Fibroblast of lung (primary cell): ENCODE measurements around the gene SLC6A1. TPM values are rescaled to one million over a fixed set of nuclear protein-coding genes. Genes with fewer than 3 reads are reported as not detected.

Source experiments
- DNase-seq, 2 donors: peaks; one replicate each; pipeline versions ENCODE4 v3.0.0 to v3.0.0-alpha.2; 2010; ENCODE audit warnings: low read depth in 2 of 2
- H2AFZ ChIP-seq: 2 replicates; pipeline ENCODE4 v1.5.1; 2012; ENCODE audit warnings: low read length, control low read depth, inconsistent platforms
- H3K27ac ChIP-seq: 2 replicates; pipeline ENCODE4 v1.5.1; 2011; ENCODE audit warnings: low read length, control low read depth; ENCODE audit not compliant: insufficient read depth
- H3K27me3 ChIP-seq: 2 replicates; pipeline ENCODE4 v1.5.1; 2011; ENCODE audit warnings: mild to moderate bottlenecking, low read length; ENCODE audit not compliant: control insufficient read depth, insufficient read depth
- H3K36me3 ChIP-seq: 2 replicates; pipeline ENCODE4 v1.5.1; 2011; ENCODE audit warnings: low read length; ENCODE audit not compliant: control insufficient read depth, insufficient read depth
- H3K4me1 ChIP-seq: 2 replicates; pipeline ENCODE4 v1.5.1; 2011; ENCODE audit warnings: low read length; ENCODE audit not compliant: control insufficient read depth, insufficient read depth; ENCODE audit errors: extremely low read depth
- H3K4me2 ChIP-seq: 2 replicates; pipeline ENCODE4 v1.5.1; 2011; ENCODE audit warnings: low read length, control low read depth; ENCODE audit not compliant: insufficient read depth; ENCODE audit errors: extremely low read depth
- H3K4me3 ChIP-seq, 4 experiments: fragments of 200-600 bp in 1 of 4; sonication (generic) in 1 of 4; replicated peaks in 1 of 4; 2 replicates each; pipeline ENCODE4 v1.5.1; 2011 to 2016; ENCODE audit warnings: low read length in 4 of 4, low read depth in 3 of 4, mild to moderate bottlenecking in 3 of 4, control low read depth in 2 of 4, inconsistent platforms in 1 of 4, mixed read lengths in 1 of 4; ENCODE audit not compliant: insufficient read depth in 1 of 4; ENCODE audit errors: control extremely low read depth in 1 of 4
- H3K79me2 ChIP-seq: 2 replicates; pipeline ENCODE4 v1.5.1; 2012; ENCODE audit warnings: mild to moderate bottlenecking, low read length, inconsistent platforms; ENCODE audit not compliant: control insufficient read depth, insufficient read depth
- H3K9ac ChIP-seq: 2 replicates; pipeline ENCODE4 v1.5.1; 2011; ENCODE audit warnings: mild to moderate bottlenecking, low read length, control low read depth; ENCODE audit not compliant: insufficient read depth
- H3K9me3 ChIP-seq: 2 replicates; pipeline ENCODE4 v1.5.1; 2012; ENCODE audit warnings: low read depth, low read length; ENCODE audit not compliant: control insufficient read depth, insufficient read depth
- H4K20me1 ChIP-seq: 2 replicates; pipeline ENCODE4 v1.5.1; 2011; ENCODE audit warnings: low read length; ENCODE audit not compliant: control insufficient read depth, insufficient read depth; ENCODE audit errors: extremely low read depth
- CTCF ChIP-seq, 2 donors: IDR thresholded peaks in 1 of 2; conservative IDR thresholded peaks in 1 of 2; 1 replicate in 1 of 2; 2 replicates in 1 of 2; pipeline ENCODE4 v1.5.1; 2011 to 2012; ENCODE audit warnings: low read length in 2 of 2, control low read depth in 1 of 2, inconsistent platforms in 1 of 2, low read depth in 1 of 2, mild to moderate bottlenecking in 1 of 2
- EZH2 ChIP-seq: IDR thresholded peaks from 2 replicates; pipeline ENCODE4 v1.5.1; 2012; ENCODE audit warnings: low read length, control low read depth, mild to moderate bottlenecking; ENCODE audit errors: missing control alignments
- polyA minus RNA-seq: library from RNA; depleted of rRNA, polyadenylated mRNA; stranded (reverse); fragments of >200 nt; gene quantifications from 2 replicates; pipeline ENCODE4 v1.2.3, GENCODE V29; 2011; ENCODE audit warnings: low replicate concordance
- polyA plus RNA-seq, 2 donors: library from polyadenylated mRNA; depleted of rRNA in 1 of 2; stranded (reverse) in 1 of 2; unstranded in 1 of 2; fragments of >200 nt; gene quantifications; 2 replicates each; pipeline ENCODE4 v1.2.1, GENCODE V29; 2011 to 2012; ENCODE audit warnings: missing spikeins in 1 of 2
- total RNA-seq: library from RNA; depleted of rRNA; stranded (reverse); fragments of >200 nt; gene quantifications from 2 replicates; pipeline ENCODE4 v1.2.1, GENCODE V29; 2014

The SLC6A1 gene
- total RNA-seq (not detected in 2 replicates), polyA plus RNA-seq (not detected in 2 replicates), polyA minus RNA-seq (not detected in 2 replicates)
- polyA plus RNA-seq (2012): not detected in 2 replicates

- H3K4me2 ChIP-seq: peak within 1 kb of the TSS; percentile 5
- TF ChIP-seq CTCF (conservative IDR thresholded peaks at IDR 0.05 in 1 of 2, IDR thresholded peaks at IDR 0.05 in 1 of 2; ENCODE audit: low read depth in 1 of 2, low read length in 2 of 2) (no peak), EZH2 (no peak)
- H3K36me3 ChIP-seq: no peaks in the 10 kb centered on the region
- H3K9me3 ChIP-seq: no peaks in the 10 kb centered on the region
- peak within 1 kb of the TSS in 1 of 4 experiments; percentile 18 for H3K4me3 ChIP-seq
- H3K4me1 ChIP-seq: no peaks in the 10 kb centered on the region
- peaks cover 46% of the 10 kb centered on the region for H3K27me3 ChIP-seq
- H3K79me2 ChIP-seq: no peaks in the 10 kb centered on the region
- H2AFZ ChIP-seq: no peak within 1 kb of the TSS
- H4K20me1 ChIP-seq: no peaks in the 10 kb centered on the region
- peak; percentile 3 for DNase-seq
- no peak within 1 kb of the TSS for H3K27ac ChIP-seq
- H3K9ac ChIP-seq: no peak within 1 kb of the TSS
These were observed at the start of gene SLC6A1 for GRCh38 chr3:10992017-10992942. SLC6A1 (plus strand) TSS chr3:10992748; CDS start chr3:11017212, 24,464 bp downstream.

- H3K4me3 ChIP-seq: no peak overlapping the region
- H3K4me1 ChIP-seq: no peaks in the 10 kb centered on the region
- H3K27ac ChIP-seq: no peak overlapping the region
- no peaks in the 10 kb centered on the region for H3K9me3 ChIP-seq
- H3K36me3 ChIP-seq: no peaks in the 10 kb centered on the region
- no peak for DNase-seq
- TF ChIP-seq CTCF (conservative IDR thresholded peaks at IDR 0.05 in 1 of 2, IDR thresholded peaks at IDR 0.05 in 1 of 2; ENCODE audit: low read depth in 1 of 2, low read length in 2 of 2) (no peak), EZH2 (no peak)
- H4K20me1 ChIP-seq: no peaks in the 10 kb centered on the region
- H3K4me2 ChIP-seq: no peak overlapping the region
- no peak overlapping the region for H2AFZ ChIP-seq
- H3K9ac ChIP-seq: no peak overlapping the region
- no peaks in the 10 kb centered on the region for H3K27me3 ChIP-seq
- no peaks in the 10 kb centered on the region for H3K79me2 ChIP-seq
These were observed 47.7 kb upstream of the SLC6A1 start for GRCh38 chr3:10944866-10945265.

- Histone ChIP-seq H3K27ac (no peak overlapping the region), H3K4me2 (no peak overlapping the region), H2AFZ (no peak overlapping the region), H4K20me1 (no peaks in the 10 kb centered on the region), H3K4me1 (no peaks in the 10 kb centered on the region), H3K9ac (no peak overlapping the region), H3K27me3 (no peaks in the 10 kb centered on the region), H3K36me3 (no peaks in the 10 kb centered on the region), H3K4me3 (no peak overlapping the region), H3K9me3 (no peaks in the 10 kb centered on the region), H3K79me2 (no peaks in the 10 kb centered on the region)
- TF ChIP-seq CTCF (conservative IDR thresholded peaks at IDR 0.05 in 1 of 2, IDR thresholded peaks at IDR 0.05 in 1 of 2; ENCODE audit: low read depth in 1 of 2, low read length in 2 of 2) (peak; percentile 72 to 76), EZH2 (no peak)
- DNase-seq: peak; percentile 21 to 40
These were observed 46.8 kb upstream of the SLC6A1 start for GRCh38 chr3:10945683-10946287.
